Activated CD4-positive, alpha-beta memory T cell treated with anti-CD3 and anti-CD28 coated beads, Interleukin-2, amount 10 ng/mL, durations not matched to agents 7 days and 5 days (primary cell): ENCODE measurements around the gene BABAM2. TPM values are rescaled to one million over a fixed set of nuclear protein-coding genes. Genes with fewer than 3 reads are reported as not detected.
"Not testable (repeated sequence)": the region's sequence is repeated elsewhere in the genome, so short reads cannot be mapped to it uniquely, and the experiment has no call there.

Experiments used
- CTCF ChIA-PET: fragments of 350-600 bp; sonication (Branson Sonifier 250); formaldehyde crosslinking; loops from one replicate; lab custom pipeline; 2021; ENCODE audit warnings: antibody characterized with exemption, inconsistent platforms; lab: Charles Lee
- POLR2A ChIA-PET: fragments of 350-600 bp; sonication (Branson Sonifier 250); formaldehyde crosslinking; loops from one replicate; lab custom pipeline; 2021; ENCODE audit warnings: antibody characterized with exemption; lab: Charles Lee
- DNase-seq: peaks from one replicate; pipeline ENCODE4 v3.0.0-alpha.2; 2020
- H3K27ac Mint-ChIP-seq: one replicate; pipeline ENCODE4 v1.8.0; 2021; ENCODE audit warnings: mild to moderate bottlenecking, mixed read lengths
- H3K27me3 Mint-ChIP-seq: one replicate; pipeline ENCODE4 v1.8.0; 2021; ENCODE audit warnings: mixed read lengths
- H3K36me3 Mint-ChIP-seq: one replicate; pipeline ENCODE4 v1.8.0; 2021; ENCODE audit warnings: low read depth, mixed read lengths
- H3K4me1 Mint-ChIP-seq: one replicate; pipeline ENCODE4 v1.8.0; 2021; ENCODE audit warnings: mixed read lengths
- H3K4me3 Mint-ChIP-seq: one replicate; pipeline ENCODE4 v1.8.0; 2021; ENCODE audit warnings: mild to moderate bottlenecking, mixed read lengths
- H3K9me3 Mint-ChIP-seq: one replicate; pipeline ENCODE4 v1.8.0; 2021; ENCODE audit warnings: mixed read lengths
- total RNA-seq, 2 experiments: library from RNA; stranded (reverse); gene quantifications; one replicate each; pipeline ENCODE4 v1.2.3, GENCODE V29; 2021

Gene BABAM2
- total RNA-seq, 2 experiments from 2014 or later, result 51.4 to 56.6 TPM

DNA sequence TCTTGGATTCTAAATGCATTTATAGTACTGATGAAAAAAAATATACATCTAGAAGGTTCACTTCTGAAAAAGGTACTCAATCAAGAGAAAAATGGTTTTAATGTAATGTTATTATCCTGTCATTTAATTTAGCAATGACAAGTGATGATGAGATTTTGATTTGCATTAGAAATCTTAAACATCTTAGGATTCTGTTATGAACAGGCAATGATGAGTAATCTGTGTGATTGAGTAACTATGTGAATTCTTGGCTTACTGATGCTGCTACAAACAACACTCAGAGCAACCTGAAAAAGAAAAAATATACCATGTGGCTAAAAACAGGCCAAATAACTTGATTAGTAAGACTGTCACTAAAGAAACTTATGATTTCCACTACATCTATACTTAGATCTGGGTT lies 30.4 kb upstream of the BABAM2 start:
- DNase-seq, result no peak
- H3K9me3 Mint-ChIP-seq, result peaks cover 7% of the 10 kb centered on the region
- H3K4me3 Mint-ChIP-seq, result no peak overlapping the region
- no peaks in the 10 kb centered on the region for H3K27me3 Mint-ChIP-seq
- POLR2A ChIA-PET, result no interaction called here
- H3K36me3 Mint-ChIP-seq, result peaks cover 17% of the 10 kb centered on the region
- peaks cover 46% of the 10 kb centered on the region for H3K4me1 Mint-ChIP-seq
- no peak overlapping the region for H3K27ac Mint-ChIP-seq
- CTCF ChIA-PET, result no interaction called here

- H3K4me1 Mint-ChIP-seq, result peaks cover 18% of the 10 kb centered on the region
- POLR2A ChIA-PET, result interaction anchor here (1.2 kb wide), 1 partner anchor 23 kb away, joined by 3 read pairs; no protein-coding TSS in a partner anchor
Observed at GRCh38 chr2:27863146-27863545, 27.4 kb upstream of the BABAM2 start.

DNA sequence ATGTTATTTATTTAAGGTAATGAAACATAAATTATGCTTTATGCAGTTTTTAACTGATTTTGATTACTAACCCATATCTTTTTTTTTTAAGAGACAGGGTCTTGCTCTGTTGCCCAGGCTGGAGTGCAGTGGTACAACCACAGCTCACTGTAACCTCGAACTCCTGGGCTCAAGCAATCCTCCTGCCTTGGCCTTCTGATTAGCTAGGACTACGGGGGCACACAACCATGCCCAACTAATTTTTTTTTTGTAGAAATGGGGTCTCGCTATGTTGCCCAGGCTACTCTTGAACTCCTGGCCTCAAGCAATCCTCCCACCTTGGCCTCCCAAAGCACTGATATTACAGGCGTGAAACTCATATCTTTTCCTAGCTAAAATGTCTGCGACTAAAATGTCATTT lies 26.6 kb upstream of the BABAM2 start:
- H3K4me1 Mint-ChIP-seq, result peaks cover 17% of the 10 kb centered on the region
- DNase-seq, H3K4me3 Mint-ChIP-seq, H3K9me3 Mint-ChIP-seq, CTCF ChIA-PET, H3K27ac Mint-ChIP-seq, H3K27me3 Mint-ChIP-seq, H3K36me3 Mint-ChIP-seq: not testable (repeated sequence)
- POLR2A ChIA-PET, result interaction anchor here (1.2 kb wide), 1 partner anchor 22 kb away, joined by 3 read pairs; no protein-coding TSS in a partner anchor

More at GRCh38 chr2:27863146-27863545, 27.4 kb upstream of the BABAM2 start:
- Mint-ChIP-seq H3K9me3 (no peaks in the 10 kb centered on the region), H3K27me3 (no peaks in the 10 kb centered on the region), H3K27ac (no peak overlapping the region), H3K36me3 (no peaks in the 10 kb centered on the region), H3K4me3 (no peak overlapping the region)
- DNase-seq, result no peak
- CTCF ChIA-PET, result no interaction called here

- ChIA-PET POLR2A (no interaction called here), CTCF (no interaction called here)
- H3K9me3 Mint-ChIP-seq, result no peaks in the 10 kb centered on the region
Observed at GRCh38 chr2:27866237-27866636, 24.3 kb upstream of the BABAM2 start.

GRCh38 chr2:27869763-27870162 lies 20.8 kb upstream of the BABAM2 start:
- Mint-ChIP-seq H3K36me3 (no peaks in the 10 kb centered on the region), H3K9me3 (no peaks in the 10 kb centered on the region), H3K4me3 (no peak overlapping the region), H3K4me1 (peaks cover 6% of the 10 kb centered on the region), H3K27me3 (no peaks in the 10 kb centered on the region), H3K27ac (no peak overlapping the region)
- no peak for DNase-seq
- ChIA-PET POLR2A (no interaction called here), CTCF (no interaction called here)

More at GRCh38 chr2:27866237-27866636, 24.3 kb upstream of the BABAM2 start:
- Mint-ChIP-seq H3K27me3 (no peaks in the 10 kb centered on the region), H3K36me3 (no peaks in the 10 kb centered on the region), H3K4me1 (peaks cover 6% of the 10 kb centered on the region), H3K27ac (no peak overlapping the region), H3K4me3 (no peak overlapping the region)
- DNase-seq, result no peak

DNA sequence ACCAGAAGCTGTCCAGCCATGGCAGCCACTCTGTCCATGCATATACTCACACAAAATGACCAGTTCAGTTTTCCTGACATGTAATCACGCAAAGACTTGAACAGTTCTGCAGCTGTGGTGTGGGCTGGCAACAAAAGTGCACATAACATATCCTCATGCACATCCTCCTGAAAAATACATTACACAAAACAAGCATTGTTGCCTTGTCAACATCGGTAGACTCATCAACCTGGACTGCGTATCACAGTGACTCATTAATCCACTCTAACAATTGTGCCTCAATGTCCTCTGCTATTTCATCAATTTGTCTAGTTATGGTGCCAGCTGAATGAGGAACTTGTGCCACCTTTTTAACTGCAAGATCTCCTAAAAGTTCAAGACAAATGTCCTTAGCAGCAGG lies 19.8 kb upstream of the BABAM2 start:
- no peaks in the 10 kb centered on the region for H3K27me3 Mint-ChIP-seq
- peaks cover 3% of the 10 kb centered on the region for H3K9me3 Mint-ChIP-seq
- ChIA-PET CTCF (no interaction called here), POLR2A (no interaction called here)
- H3K27ac Mint-ChIP-seq, result no peak overlapping the region
- DNase-seq, result no peak
- peaks cover 3% of the 10 kb centered on the region for H3K36me3 Mint-ChIP-seq
- H3K4me3 Mint-ChIP-seq, result no peak overlapping the region
- peaks cover 6% of the 10 kb centered on the region for H3K4me1 Mint-ChIP-seq

GRCh38 chr2:27871802-27872201 lies 18.7 kb upstream of the BABAM2 start:
- Mint-ChIP-seq H3K36me3 (peaks cover 5% of the 10 kb centered on the region), H3K27me3 (no peaks in the 10 kb centered on the region), H3K9me3 (peaks cover 8% of the 10 kb centered on the region), H3K4me3 (no peak overlapping the region), H3K4me1 (peaks cover 6% of the 10 kb centered on the region), H3K27ac (no peak overlapping the region)
- POLR2A ChIA-PET, result no interaction called here
- no peak for DNase-seq
- CTCF ChIA-PET, result interaction anchor here (0.8 kb wide), 1 partner anchor 15 kb away, joined by 4 read pairs; no protein-coding TSS in a partner anchor

GRCh38 chr2:27873091-27873490 lies 17.4 kb upstream of the BABAM2 start:
- CTCF ChIA-PET, result no interaction called here
- no peak for DNase-seq
- Mint-ChIP-seq H3K4me1 (peaks cover 6% of the 10 kb centered on the region), H3K4me3 (no peak overlapping the region), H3K9me3 (peaks cover 8% of the 10 kb centered on the region), H3K36me3 (peaks cover 8% of the 10 kb centered on the region), H3K27me3 (no peaks in the 10 kb centered on the region), H3K27ac (no peak overlapping the region)
- POLR2A ChIA-PET, result no interaction called here

GRCh38 chr2:27875089-27875881 lies 15.2 kb upstream of the BABAM2 start:
- ChIA-PET CTCF (no interaction called here), POLR2A (no interaction called here)
- DNase-seq, result no peak
- Mint-ChIP-seq H3K9me3 (peaks cover 14% of the 10 kb centered on the region), H3K36me3 (peaks cover 20% of the 10 kb centered on the region), H3K27ac (no peak overlapping the region), H3K27me3 (no peaks in the 10 kb centered on the region), H3K4me3 (no peak overlapping the region), H3K4me1 (no peaks in the 10 kb centered on the region)

DNA sequence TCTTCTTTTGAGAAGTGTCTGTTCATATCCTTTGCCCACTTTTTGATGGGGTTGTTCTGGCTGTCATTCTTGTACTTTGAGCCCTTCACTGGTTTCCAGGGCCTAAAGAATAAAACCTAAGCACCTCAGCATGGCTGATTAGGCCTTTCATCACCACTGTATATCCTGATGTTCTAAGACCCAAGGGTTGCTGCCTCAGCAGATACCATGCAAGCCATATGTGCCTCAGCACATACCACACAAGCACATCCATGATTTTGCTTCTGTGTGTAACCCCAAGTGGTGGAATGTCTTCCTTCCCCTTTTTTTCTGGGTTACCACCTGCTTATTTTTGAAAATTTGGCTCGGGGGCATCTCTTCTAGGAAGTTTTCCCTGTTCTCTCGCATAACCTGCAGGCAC lies 11.7 kb upstream of the BABAM2 start:
- POLR2A ChIA-PET, result no interaction called here
- no peaks in the 10 kb centered on the region for H3K27me3 Mint-ChIP-seq
- peaks cover 27% of the 10 kb centered on the region for H3K9me3 Mint-ChIP-seq
- CTCF ChIA-PET, result no interaction called here
- H3K4me3 Mint-ChIP-seq, result no peak overlapping the region
- DNase-seq, result no peak
- no peak overlapping the region for H3K27ac Mint-ChIP-seq
- no peaks in the 10 kb centered on the region for H3K4me1 Mint-ChIP-seq
- H3K36me3 Mint-ChIP-seq, result peaks cover 26% of the 10 kb centered on the region

DNA sequence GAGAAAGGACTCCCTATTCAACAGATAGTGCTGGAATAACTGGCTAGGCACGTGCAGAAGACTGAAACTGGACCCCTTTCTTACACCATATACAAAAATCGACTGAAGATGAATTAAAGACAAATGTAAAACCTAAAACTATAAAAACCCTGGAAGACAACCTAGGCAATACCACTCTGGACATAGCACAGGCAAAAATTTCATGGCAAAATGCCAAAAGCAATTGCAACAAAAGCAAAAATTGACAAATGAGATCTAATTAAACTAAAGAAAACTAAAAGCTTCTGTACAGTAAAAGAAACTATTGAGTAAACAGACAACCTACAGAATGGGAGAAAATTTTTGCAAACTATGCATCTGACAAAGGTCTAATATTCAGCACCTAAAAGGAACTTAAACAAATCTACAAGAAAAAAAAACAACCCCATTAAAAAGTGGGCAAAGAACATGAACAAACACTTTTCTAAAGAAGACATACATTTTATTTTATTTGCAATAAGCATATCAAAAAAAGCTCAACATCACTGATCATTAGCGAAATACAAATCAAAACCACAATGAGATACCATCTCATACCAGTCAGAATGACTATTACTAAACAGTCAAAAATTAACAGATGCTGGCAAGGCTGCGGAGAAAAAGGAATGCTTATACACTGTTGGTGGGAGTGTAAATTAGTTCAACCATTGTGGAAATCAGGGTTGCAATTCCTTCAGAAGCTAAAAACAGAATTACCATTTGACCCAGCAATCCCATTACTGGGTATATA lies 8.5 kb upstream of the BABAM2 start:
- POLR2A ChIA-PET, H3K4me1 Mint-ChIP-seq, DNase-seq, H3K27ac Mint-ChIP-seq, H3K27me3 Mint-ChIP-seq, H3K4me3 Mint-ChIP-seq: not testable (repeated sequence)
- H3K9me3 Mint-ChIP-seq, result peaks cover 19% of the 10 kb centered on the region
- H3K36me3 Mint-ChIP-seq, result peaks cover 22% of the 10 kb centered on the region
- CTCF ChIA-PET, result interaction anchor here (0.6 to 1.3 kb wide), 2 partner anchors 161 to 310 kb away, joined by 3 to 4 read pairs; no protein-coding TSS in a partner anchor

DNA sequence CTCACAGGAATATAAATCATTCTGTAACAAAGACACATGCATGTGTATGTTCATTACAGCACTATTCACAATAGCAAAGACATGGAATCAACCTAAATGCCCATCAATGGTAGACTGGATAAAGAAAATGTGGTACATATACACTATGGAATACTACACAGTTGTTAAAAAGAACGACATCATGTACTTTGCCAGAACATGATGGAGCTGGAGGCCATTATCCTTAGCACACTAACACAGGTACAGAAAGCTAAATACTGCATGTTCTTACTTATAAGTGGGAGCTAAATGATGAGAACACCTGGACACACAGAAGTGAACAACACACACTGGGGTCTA lies 8.0 kb upstream of the BABAM2 start:
- H3K4me3 Mint-ChIP-seq, POLR2A ChIA-PET, DNase-seq, H3K27me3 Mint-ChIP-seq, H3K4me1 Mint-ChIP-seq, H3K27ac Mint-ChIP-seq: not testable (repeated sequence)
- peaks cover 19% of the 10 kb centered on the region for H3K9me3 Mint-ChIP-seq
- H3K36me3 Mint-ChIP-seq, result peaks cover 19% of the 10 kb centered on the region
- CTCF ChIA-PET, result interaction anchor here (1.3 kb wide), 1 partner anchor 161 kb away, joined by 4 read pairs; no protein-coding TSS in a partner anchor

GRCh38 chr2:27884601-27885000 lies 5.9 kb upstream of the BABAM2 start:
- ChIA-PET CTCF (no interaction called here), POLR2A (no interaction called here)
- DNase-seq, result no peak
- peaks cover 15% of the 10 kb centered on the region for H3K4me1 Mint-ChIP-seq
- no peak overlapping the region for H3K4me3 Mint-ChIP-seq
- H3K9me3 Mint-ChIP-seq, result peaks cover 16% of the 10 kb centered on the region
- H3K27me3 Mint-ChIP-seq, result no peaks in the 10 kb centered on the region
- H3K27ac Mint-ChIP-seq, result no peak overlapping the region
- peaks cover 13% of the 10 kb centered on the region for H3K36me3 Mint-ChIP-seq
